C4-2B (cell line): ENCODE measurements around the gene NRP1.

Experiments used
- CTCF ChIP-seq: fragments of 450-650 bp; conservative IDR thresholded peaks from 2 replicates; pipeline ENCODE4 v1.5.1; 2017; ENCODE audit warnings: mild to moderate bottlenecking
- ZFX ChIP-seq: fragments of 450-650 bp; IDR thresholded peaks from 2 replicates; pipeline ENCODE4 v1.6.1; 2017

GRCh38 chr10:33302208-33302829, 32.1 kb downstream of the NRP1 start:
- TF ChIP-seq CTCF (no peak), ZFX (no peak)
